Measurements from ENCODE around the gene OR52A5. TPM values are rescaled to one million over a fixed set of nuclear protein-coding genes. Genes with fewer than 3 reads are reported as not detected.
"Not testable (repeated sequence)": the region's sequence is repeated elsewhere in the genome, so short reads cannot be mapped to it uniquely, and the experiment has no call there.

OR52A5 gene
- total RNA-seq, 2 experiments from 2014 or later, result not detected

DNA sequence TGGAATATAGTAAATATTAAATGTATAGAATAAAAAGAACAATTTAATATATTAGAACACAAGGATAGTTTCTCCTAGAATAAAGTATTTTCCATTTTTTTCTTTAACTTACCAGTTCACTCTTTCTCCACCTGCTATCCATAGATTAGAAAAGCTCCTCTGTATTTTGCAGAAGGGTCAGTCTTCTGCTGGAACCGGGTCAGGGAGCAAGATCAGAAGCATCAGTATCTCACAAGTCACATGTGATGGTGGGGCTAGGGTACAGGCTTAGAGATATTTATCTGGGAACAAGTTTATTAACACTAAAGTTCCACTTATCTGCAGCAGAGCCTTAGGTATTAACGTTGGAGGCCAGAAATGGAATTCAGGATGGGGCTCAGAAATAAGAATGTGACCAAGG, 33.7 kb upstream of the OR52A5 start:
- POLR2A ChIA-PET, result no interaction called here
- BruUV-seq (replicated peaks), result no TSS peak

DNA sequence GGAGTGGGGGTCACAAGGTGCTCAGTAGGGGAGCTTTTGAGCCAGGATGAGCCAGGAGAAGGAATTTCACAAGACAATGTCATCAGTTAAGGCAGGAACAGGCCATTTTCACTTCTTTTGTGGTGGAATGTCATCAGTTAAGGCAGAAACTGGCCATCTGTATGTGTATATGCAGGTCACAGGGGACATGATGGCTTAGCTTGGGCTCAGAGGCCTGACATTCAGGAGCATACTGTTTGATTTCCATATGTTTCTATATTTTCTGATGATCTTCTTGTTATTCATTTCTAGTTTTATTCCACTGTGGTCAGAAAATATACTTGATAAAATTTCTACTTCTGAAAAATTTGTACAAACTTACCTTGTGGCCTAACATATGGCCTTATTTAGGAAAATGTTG, 27.7 kb upstream of the OR52A5 start:
- H3K27ac ChIP-seq (ENCODE audit: low read depth, low read length, poor library complexity, severe bottlenecking); H3K36me3 ChIP-seq (ENCODE audit: insufficient read depth, low read length); H3K79me2 ChIP-seq (ENCODE audit: insufficient read depth, low read depth, low read length); H3K4me3 ChIP-seq (ENCODE audit: low read depth, low read length, poor library complexity, severe bottlenecking); H3K4me1 ChIP-seq (ENCODE audit: insufficient read depth, low read length, poor library complexity, severe bottlenecking); intact Hi-C loops (cut with micrococcal nuclease; ENCODE audit: unreplicated experiment); H3K9me2 ChIP-seq (ENCODE audit: insufficient read depth, low read length); H2AFZ ChIP-seq (ENCODE audit: low read length); H3K4me2 ChIP-seq (ENCODE audit: low read length); CTCF ChIA-PET (ENCODE audit: unreplicated experiment); H4K20me1 ChIP-seq (ENCODE audit: insufficient read depth, low read length); H3K9me3 ChIP-seq (ENCODE audit: low read length); POLR2A ChIA-PET; BruUV-seq (replicated peaks); DNase-seq (ENCODE audit: low spot score): not testable (repeated sequence)

More for the DNA sequence above, 33.7 kb upstream of the OR52A5 start:
- H3K36me3 ChIP-seq (ENCODE audit: insufficient read depth, low read length), result no peaks in the 10 kb centered on the region
- no peak overlapping the region for H2AFZ ChIP-seq (ENCODE audit: low read length)
- no peaks in the 10 kb centered on the region for H3K9me2 ChIP-seq (ENCODE audit: insufficient read depth, low read length)
- H3K4me1 ChIP-seq (ENCODE audit: insufficient read depth, low read length, poor library complexity, severe bottlenecking), result no peaks in the 10 kb centered on the region
- H3K4me2 ChIP-seq (ENCODE audit: low read length), result no peak overlapping the region
- no peak for DNase-seq (ENCODE audit: low spot score)
- no peaks in the 10 kb centered on the region for H3K79me2 ChIP-seq (ENCODE audit: insufficient read depth, low read depth, low read length)
- H3K27ac ChIP-seq (ENCODE audit: low read depth, low read length, poor library complexity, severe bottlenecking), result no peak overlapping the region
- CTCF ChIA-PET (ENCODE audit: unreplicated experiment), result no interaction called here
- TF ChIP-seq, protein P1, sequence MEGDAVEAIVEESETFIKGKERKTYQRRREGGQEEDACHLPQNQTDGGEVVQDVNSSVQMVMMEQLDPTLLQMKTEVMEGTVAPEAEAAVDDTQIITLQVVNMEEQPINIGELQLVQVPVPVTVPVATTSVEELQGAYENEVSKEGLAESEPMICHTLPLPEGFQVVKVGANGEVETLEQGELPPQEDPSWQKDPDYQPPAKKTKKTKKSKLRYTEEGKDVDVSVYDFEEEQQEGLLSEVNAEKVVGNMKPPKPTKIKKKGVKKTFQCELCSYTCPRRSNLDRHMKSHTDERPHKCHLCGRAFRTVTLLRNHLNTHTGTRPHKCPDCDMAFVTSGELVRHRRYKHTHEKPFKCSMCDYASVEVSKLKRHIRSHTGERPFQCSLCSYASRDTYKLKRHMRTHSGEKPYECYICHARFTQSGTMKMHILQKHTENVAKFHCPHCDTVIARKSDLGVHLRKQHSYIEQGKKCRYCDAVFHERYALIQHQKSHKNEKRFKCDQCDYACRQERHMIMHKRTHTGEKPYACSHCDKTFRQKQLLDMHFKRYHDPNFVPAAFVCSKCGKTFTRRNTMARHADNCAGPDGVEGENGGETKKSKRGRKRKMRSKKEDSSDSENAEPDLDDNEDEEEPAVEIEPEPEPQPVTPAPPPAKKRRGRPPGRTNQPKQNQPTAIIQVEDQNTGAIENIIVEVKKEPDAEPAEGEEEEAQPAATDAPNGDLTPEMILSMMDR (conservative IDR thresholded peaks at IDR 0.05; ENCODE audit: low read length), result no peak
- TF ChIP-seq EZH2phosphoT487 (IDR thresholded peaks at IDR 0.05; ENCODE audit: borderline replicate concordance, low read depth, low read length), result no peak
- H3K9me3 ChIP-seq (ENCODE audit: low read length), result no peaks in the 10 kb centered on the region
- no peak overlapping the region for H3K4me3 ChIP-seq (ENCODE audit: low read depth, low read length, poor library complexity, severe bottlenecking)
- no peaks in the 10 kb centered on the region for H4K20me1 ChIP-seq (ENCODE audit: insufficient read depth, low read length)
- intact Hi-C loops (cut with micrococcal nuclease; ENCODE audit: unreplicated experiment), result no loop called here

DNA sequence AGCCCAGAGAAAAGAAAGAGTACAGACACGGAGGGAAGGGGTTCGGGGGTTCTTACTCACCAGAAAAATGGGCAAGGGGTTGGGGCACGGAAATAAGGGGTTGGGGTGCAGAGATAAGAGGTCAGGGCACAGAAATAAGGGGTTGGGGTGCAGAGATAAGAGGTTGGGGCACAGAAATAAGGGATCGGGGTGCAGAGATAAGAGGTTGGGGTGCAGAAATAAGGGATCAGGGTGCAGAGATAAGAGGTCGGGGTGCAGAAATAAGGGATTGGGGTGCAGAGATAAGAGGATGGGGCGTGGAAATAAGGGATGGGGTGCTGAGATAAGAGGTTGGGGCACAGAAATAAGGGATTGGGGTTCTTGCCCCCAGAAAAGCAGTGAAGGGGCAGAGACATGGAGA, 26.7 kb upstream of the OR52A5 start:
- H3K79me2 ChIP-seq (ENCODE audit: insufficient read depth, low read depth, low read length); CTCF ChIA-PET (ENCODE audit: unreplicated experiment); H3K27ac ChIP-seq (ENCODE audit: low read depth, low read length, poor library complexity, severe bottlenecking); H3K36me3 ChIP-seq (ENCODE audit: insufficient read depth, low read length); H4K20me1 ChIP-seq (ENCODE audit: insufficient read depth, low read length); BruUV-seq (replicated peaks); H3K4me3 ChIP-seq (ENCODE audit: low read depth, low read length, poor library complexity, severe bottlenecking); H3K9me2 ChIP-seq (ENCODE audit: insufficient read depth, low read length); DNase-seq (ENCODE audit: low spot score); H3K4me1 ChIP-seq (ENCODE audit: insufficient read depth, low read length, poor library complexity, severe bottlenecking); H3K9me3 ChIP-seq (ENCODE audit: low read length); H2AFZ ChIP-seq (ENCODE audit: low read length); POLR2A ChIA-PET; intact Hi-C loops (cut with micrococcal nuclease; ENCODE audit: unreplicated experiment); H3K4me2 ChIP-seq (ENCODE audit: low read length): not testable (repeated sequence)

DNA sequence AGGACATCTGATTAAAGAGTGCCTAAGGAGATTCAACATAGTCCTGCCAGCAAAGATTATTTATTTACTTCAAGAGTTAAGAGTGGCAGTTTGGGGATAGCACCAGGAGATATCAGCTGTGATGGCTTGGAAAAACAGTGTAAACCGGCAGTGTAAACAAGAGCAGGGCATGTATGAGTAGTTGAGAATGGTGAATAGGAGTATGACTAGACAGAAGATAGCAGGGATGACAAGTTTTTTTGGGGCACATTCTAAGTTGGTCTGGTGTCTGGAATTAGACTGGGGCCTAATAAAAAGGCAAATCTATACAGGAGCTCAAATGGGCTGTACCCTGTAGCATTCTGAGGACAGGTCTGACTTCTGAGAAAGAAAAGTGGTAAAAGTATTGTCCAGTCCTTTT, 22.9 kb upstream of the OR52A5 start:
- H3K79me2 ChIP-seq (ENCODE audit: insufficient read depth, low read depth, low read length); H3K27ac ChIP-seq (ENCODE audit: low read depth, low read length, poor library complexity, severe bottlenecking); POLR2A ChIA-PET; H3K9me2 ChIP-seq (ENCODE audit: insufficient read depth, low read length); H4K20me1 ChIP-seq (ENCODE audit: insufficient read depth, low read length); H2AFZ ChIP-seq (ENCODE audit: low read length); H3K4me2 ChIP-seq (ENCODE audit: low read length); CTCF ChIA-PET (ENCODE audit: unreplicated experiment); H3K9me3 ChIP-seq (ENCODE audit: low read length); DNase-seq (ENCODE audit: low spot score); BruUV-seq (replicated peaks); intact Hi-C loops (cut with micrococcal nuclease; ENCODE audit: unreplicated experiment); H3K4me1 ChIP-seq (ENCODE audit: insufficient read depth, low read length, poor library complexity, severe bottlenecking); H3K4me3 ChIP-seq (ENCODE audit: low read depth, low read length, poor library complexity, severe bottlenecking); H3K36me3 ChIP-seq (ENCODE audit: insufficient read depth, low read length): not testable (repeated sequence)

DNA sequence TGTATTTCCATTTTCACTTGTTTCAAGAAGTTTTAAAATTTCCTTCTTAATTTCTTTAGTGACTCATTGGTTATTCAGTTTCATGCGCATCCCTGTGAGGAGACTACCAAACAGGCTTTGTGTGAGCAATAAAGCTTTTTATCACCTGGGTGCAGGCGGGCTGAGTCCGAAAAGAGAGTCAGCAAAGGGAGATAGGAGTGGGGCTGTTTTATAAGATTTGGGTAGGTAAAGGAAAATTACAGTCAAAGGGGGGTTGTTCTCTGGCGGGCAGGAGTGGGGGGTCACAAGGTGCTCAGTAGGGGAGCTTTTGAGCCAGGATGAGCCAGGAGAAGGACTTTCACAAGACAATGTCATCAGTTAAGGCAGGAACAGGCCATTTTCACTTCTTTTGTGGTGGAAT, 22.1 kb upstream of the OR52A5 start:
- H3K4me2 ChIP-seq (ENCODE audit: low read length); CTCF ChIA-PET (ENCODE audit: unreplicated experiment); H3K9me2 ChIP-seq (ENCODE audit: insufficient read depth, low read length); H4K20me1 ChIP-seq (ENCODE audit: insufficient read depth, low read length); intact Hi-C loops (cut with micrococcal nuclease; ENCODE audit: unreplicated experiment); H3K79me2 ChIP-seq (ENCODE audit: insufficient read depth, low read depth, low read length); DNase-seq (ENCODE audit: low spot score); H3K36me3 ChIP-seq (ENCODE audit: insufficient read depth, low read length); H3K4me3 ChIP-seq (ENCODE audit: low read depth, low read length, poor library complexity, severe bottlenecking); H3K27ac ChIP-seq (ENCODE audit: low read depth, low read length, poor library complexity, severe bottlenecking); H3K4me1 ChIP-seq (ENCODE audit: insufficient read depth, low read length, poor library complexity, severe bottlenecking); POLR2A ChIA-PET; H2AFZ ChIP-seq (ENCODE audit: low read length); BruUV-seq (replicated peaks); H3K9me3 ChIP-seq (ENCODE audit: low read length): not testable (repeated sequence)

Data from OCI-LY7 (cell line).